SH-SY5Y (cell line): Measurements from ENCODE around the gene HDDC3.

Experiments used
- GATA2 ChIP-seq: IDR thresholded peaks from 2 replicates; pipeline ENCODE4 v1.6.1; 2011; ENCODE audit warnings: mild to moderate bottlenecking, low read depth, low read length
- GATA3 ChIP-seq: IDR thresholded peaks from 2 replicates; pipeline ENCODE4 v1.6.1; 2011; ENCODE audit warnings: low read depth, mild to moderate bottlenecking, low read length, moderate library complexity

DNA sequence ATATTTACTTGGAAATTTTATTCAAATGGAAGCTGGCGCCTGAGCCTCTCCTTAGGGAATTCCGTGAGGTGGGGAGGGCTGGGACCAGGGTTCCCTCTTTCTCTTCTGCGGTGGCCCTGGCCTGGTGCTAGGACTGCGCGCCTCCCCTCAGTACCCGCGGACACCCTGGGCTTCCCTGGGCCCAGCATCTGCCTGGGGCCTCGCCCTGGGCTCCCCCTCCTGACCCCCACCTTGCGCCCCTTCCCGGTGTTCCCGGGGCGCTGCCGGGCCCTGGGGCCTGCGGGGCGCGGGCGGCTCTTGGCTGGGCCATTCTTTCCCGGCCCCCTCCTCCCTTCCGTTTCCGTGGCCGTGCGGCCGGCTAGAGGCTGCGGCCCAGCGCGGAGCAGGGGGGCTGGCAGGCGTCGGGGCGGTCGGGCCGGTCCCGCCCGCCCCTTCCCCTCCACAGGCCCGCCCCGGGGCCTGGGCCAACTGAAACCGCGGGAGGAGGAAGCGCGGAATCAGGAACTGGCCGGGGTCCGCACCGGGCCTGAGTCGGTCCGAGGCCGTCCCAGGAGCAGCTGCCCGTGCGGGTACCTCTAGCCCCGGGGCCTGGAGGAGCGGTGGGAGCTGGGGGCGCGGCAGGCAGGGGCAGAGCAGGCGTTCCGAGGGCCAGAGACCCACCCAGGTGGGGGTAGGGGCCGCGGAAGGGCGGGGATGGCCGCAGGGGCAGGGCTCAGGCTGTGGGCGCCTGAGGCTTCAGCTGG lies 48.2 kb downstream of the HDDC3 start, which contains the start of gene FES:
- TF ChIP-seq GATA2 = no peak
- TF ChIP-seq GATA3 = no peak
